HG02973 (cell line): ENCODE results near the gene PRRC2C.
"Not testable (repeated sequence)": the region's sequence is repeated elsewhere in the genome, so short reads cannot be mapped to it uniquely, and the experiment has no call there.

Experiments used
- ATAC-seq: cut with Tn5 transposase; IDR thresholded peaks from one replicate; pipeline ENCODE4 v1.9.1; 2021; ENCODE audit warnings: moderate library complexity; ENCODE audit not compliant: unreplicated experiment

PRRC2C gene

GRCh38 chr1:171485375-171486047 lies at the start of gene PRRC2C:
Gene PRRC2C, plus strand, starts transcription at chr1:171485530. Its CDS starts 26,559 bp downstream, at chr1:171512089.
- ATAC-seq, result peak; percentile 95

- no peak for ATAC-seq
Measured at GRCh38 chr1:171438441-171438840, 46.9 kb upstream of the PRRC2C start.

- not testable (repeated sequence) for ATAC-seq
Measured at GRCh38 chr1:171440201-171440600, 45.1 kb upstream of the PRRC2C start.

DNA sequence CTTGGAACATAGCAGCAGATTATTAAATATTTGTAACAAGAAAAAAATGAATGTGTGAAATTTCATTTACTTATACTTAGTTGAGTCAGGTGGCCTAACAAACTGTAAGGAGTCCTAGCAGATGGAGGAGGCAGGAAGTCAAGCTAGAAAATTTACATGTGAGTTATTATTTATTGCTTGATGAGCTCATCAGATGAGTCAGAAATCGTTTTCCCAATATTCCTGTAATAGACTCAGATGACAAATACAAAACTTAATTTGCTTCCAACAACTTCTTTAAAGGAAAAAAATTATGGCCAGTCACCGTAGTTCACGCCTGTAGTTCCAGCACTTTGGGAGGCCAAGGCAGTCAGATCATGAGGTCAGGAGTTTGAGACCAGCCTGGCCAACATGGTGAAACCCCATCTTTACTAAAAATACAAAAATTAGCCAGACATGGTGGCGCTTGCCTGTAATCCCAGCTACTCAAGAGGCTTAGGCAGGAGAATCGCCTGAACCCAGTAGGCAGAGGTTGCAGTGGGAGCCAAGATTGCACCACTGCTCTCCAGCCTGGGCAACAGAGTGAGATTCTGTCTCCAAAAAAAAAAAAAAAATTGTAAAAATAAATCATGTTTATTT lies 43.9 kb upstream of the PRRC2C start:
- ATAC-seq, result not testable (repeated sequence)

DNA sequence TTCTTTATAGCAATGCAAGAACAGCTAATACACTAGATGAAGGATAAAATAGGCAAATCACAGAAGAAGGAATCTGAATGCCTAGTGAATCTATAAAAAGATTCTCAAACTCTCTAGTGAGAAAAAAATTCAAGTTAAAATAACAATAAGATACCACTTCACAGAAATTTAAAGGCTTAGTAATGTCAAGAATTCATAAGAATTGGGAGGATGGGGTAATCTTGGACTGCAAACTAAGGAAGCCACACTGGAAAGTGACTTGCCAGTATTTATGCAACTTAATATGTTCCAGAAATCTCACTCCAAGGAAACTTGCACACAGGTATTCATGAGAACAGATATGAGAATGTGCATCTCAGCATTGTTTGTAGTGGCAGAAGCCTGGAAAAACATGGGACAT lies 38.9 kb upstream of the PRRC2C start:
- ATAC-seq, result no peak

DNA sequence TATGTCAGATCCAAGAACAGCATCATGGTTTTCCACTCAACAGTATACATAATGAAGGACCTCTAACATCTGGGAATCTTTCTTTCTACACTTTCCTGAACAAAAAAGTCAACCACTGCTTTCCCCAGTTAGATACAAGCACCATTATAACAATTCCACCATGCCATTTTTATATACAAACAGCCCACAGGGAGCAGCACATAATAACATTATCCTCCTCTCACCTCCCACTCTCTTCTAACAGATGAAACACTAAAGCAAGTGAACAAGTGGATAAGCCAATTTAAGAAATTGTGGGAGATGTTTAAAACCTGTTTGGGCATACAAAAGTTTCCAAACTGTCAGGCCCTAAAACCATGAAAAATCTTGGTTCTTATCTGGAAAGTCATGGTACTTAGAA lies 29.4 kb upstream of the PRRC2C start:
- no peak for ATAC-seq

GRCh38 chr1:171457412-171457811 lies 27.9 kb upstream of the PRRC2C start:
- no peak for ATAC-seq

DNA sequence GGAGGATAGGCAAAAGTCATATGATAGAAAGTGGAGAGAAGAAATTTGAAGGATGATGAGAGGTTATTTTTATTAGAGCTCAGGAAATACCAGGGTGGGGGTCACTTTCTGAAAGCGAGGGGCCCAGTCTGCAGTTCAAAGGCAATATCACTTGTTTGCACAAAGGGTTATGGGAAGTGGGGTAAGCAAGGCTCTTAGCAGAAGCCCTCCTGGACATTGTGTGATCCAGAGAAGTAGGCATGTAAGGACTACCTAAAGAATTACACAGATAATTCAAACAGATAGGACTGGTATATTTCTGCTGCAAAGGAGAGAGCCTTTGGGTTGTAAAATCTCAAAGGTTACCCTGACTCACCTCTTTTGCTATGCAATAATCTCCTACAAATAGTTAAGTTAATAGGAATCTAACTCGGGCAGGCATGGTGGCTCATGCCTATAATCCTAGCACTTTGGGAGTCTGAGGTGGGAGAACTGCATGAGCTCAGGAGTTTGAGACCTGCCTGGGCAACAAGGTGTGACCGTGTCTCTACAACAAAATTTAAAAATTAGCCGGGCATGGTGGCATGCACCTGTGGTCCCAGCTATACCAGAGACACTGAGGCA lies 25.2 kb upstream of the PRRC2C start:
- ATAC-seq, result no peak

- ATAC-seq, result no peak
Measured at GRCh38 chr1:171467626-171468025, 17.7 kb upstream of the PRRC2C start.

- ATAC-seq, result peak; percentile 91
Measured at GRCh38 chr1:171468120-171468750, 17.1 kb upstream of the PRRC2C start.

DNA sequence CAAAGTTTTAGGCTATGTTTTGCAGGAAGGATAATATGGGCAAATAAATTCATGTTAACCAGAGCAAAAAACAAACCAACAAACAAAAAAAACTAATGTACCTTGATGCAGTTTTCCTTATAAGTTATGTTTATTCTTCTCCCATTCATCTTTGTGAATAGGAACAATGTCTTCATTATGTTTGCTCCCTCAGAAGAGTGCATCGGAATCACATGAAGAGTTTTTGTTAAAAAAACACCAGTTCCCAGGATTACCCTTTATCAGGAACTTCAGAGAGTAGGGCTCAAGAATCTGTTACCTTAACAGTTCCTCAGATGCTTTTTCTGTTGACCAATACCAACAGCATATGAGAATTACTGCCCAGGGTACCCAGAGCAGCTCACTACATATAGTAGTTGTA lies 14.6 kb upstream of the PRRC2C start:
- ATAC-seq, result no peak

DNA sequence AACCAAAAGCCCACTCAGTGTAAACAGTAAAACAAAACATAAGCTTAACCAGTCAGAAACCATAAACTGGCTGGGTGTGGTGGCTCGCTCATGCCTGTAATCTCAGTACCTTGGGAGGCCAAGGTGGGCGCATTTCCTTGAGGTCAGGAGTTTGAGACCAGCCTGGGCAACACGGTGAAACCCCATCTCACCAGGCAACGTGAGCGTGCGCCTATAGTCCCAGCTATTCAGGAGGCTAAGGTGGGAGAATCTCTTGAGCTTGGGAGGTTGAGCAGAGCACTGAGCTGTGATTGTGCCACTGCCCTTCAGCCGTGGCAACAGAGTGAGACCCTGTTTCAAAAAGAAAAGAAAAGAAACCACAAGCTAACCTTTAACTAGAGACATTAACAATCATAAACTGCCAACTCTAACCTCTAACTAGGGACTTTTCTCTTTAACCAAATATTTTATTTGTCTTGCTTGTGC lies 13.1 kb upstream of the PRRC2C start:
- ATAC-seq, result no peak

DNA sequence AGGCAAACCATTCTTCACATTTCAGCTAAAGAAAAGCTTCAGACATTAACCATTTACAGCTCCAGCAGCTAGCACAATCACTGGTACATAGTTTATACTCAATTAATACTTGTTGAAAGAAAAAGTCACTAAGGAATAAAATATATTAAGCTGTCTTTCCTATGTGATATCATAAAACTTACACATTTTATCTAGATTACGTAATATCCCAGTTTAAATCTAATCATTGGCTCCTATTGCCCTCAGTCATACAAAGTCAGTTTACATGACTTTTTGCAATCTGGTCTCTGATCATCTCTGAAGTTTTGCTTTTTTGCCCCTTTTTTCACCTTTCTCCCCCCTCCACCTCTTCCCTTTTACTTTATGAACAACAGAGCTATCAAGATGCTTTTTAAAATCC lies 8.5 kb upstream of the PRRC2C start:
- no peak for ATAC-seq

DNA sequence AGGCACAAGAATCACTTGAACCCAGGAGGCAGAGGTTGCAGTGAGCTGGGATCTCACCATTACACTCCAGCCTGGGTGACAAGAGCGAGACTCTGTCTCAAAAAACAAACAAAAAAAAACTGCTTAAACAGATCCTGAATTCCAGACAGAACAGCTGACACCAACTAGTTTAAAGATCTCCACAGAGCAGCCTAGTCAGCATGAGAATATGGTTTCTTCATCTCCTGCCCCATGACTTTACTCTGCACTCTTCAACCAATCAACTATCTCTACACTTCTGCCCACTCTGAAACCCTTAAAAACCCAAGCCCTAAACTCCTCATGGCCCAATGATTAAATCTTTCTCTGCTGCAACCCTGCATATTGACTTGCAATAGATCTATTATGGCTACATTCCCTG lies 7.5 kb upstream of the PRRC2C start:
- no peak for ATAC-seq

DNA sequence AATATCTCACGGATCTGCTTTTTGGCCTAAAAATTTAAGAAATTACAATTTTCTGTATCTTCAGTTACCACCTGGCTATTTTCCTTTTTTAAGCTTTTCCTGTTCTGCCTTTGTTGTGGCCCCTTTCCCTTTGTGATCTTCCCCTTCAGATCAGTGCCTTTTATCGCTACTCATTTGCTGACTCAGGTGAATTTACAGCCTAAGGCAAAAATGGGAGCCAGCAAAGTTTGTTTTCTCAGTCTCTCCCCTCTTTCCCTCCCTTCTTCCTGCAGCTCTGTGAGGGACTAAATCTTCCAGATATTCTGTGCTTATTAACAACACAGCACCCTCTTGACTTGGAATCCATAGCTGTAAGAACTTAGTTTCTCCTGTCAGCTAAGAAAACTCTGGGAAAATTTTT lies 5.3 kb upstream of the PRRC2C start:
- ATAC-seq, result no peak

DNA sequence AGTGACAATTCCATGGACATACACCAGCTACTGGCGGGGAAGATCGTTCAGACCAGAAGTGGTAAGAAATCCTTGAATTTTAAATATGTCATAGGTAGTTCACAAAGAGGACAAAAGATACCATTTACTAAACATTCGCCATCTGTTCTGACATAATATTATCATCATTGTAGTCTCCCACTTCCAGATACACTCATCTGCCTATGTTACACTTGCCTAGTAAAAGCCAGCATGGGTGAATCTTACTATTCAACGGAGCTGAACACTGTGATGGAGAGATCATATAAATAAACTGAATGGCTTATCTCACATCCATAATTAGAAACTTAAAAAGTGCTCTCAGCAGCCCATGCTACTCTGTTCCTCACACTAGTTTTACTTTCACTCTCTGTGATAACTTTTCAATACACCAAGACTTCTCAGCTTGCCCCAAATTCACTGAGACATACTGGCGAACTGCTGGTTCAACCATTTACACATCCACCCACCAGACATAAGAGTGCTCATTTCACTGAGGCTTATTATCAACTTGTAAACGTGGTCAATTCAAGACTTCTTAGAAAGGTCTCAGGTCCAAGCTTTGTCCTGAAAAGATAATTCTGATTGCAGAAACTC lies 463 bp upstream of the PRRC2C start:
- ATAC-seq, result peak; percentile 62

DNA sequence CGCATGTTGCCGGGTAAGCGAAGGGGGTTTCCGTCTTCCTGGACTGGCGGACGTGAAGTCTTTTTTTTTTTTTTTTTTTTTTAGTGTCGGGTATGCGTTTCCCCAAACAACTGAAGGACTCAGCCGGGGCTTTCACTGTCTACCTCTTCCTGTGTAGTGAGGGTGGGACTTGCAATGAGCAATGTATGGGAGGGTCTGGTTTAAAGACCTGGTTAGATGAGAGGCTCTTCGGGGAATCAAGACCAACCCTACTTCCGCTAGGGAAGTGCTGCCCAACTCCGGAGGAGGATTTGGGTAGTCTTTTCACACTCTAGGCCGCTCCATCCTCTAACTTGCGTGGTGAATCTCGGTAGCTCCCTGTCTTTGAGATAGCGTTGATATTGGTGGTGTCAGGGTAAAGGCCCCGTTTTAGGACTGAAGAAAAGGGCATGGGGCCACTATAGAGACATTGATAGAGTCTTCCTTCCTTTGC lies 754 bp downstream of the PRRC2C start:
- ATAC-seq, result peak; percentile 28

DNA sequence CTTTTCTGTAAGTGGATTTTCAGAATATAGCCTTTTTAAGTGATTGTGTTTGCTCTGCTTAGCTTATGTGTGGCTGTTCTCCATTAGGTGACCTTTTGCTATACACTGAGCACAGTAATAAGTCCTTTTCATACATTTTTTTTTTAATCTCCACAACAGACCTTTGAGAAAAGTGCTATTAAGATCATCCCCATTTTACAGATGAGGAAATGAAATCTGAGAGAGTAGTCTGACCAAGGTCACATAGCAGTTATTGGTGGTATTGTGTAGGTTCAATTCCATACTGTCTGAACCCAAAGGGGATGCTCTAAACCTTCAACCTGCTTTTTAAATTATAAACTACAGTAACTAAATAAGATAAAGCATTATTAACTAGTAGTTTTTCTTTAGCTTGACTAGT lies 1.7 kb downstream of the PRRC2C start:
- no peak for ATAC-seq

GRCh38 chr1:171488190-171488929 lies 3.0 kb downstream of the PRRC2C start:
- ATAC-seq, result no peak

DNA sequence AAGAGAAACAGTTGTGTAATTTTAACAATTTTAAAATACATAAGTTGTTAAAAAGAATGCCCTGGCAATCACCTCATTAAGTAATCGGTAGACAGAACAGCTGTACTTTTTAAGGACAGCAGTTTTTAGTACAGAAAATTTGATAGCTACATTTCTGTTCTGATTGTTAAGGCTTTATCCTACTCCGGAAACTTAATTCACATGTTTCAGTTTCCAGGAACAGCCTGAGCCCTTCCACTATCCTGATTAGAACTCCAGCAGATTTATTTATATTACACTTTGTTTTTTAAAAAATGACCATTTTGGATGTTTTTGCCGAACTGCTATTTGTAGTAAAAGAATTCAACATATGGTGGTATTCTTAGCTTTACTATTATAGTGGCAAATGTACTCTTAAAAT lies 8.7 kb downstream of the PRRC2C start:
- ATAC-seq, result no peak

GRCh38 chr1:171495444-171495843 lies 10.1 kb downstream of the PRRC2C start:
- ATAC-seq, result no peak
